Glutamatergic neuron (in vitro differentiated cells): ENCODE data around the gene PLEKHM1. TPM values are rescaled to one million over a fixed set of nuclear protein-coding genes. Genes with fewer than 3 reads are reported as not detected.
A peak's percentile ranks its signal among the peaks of the same experiment; 100 is the strongest.

Experiments
- DNase-seq: peaks from one replicate; pipeline ENCODE4 v3.0.0; 2022
- H3K27ac Mint-ChIP-seq: one replicate; pipeline ENCODE4 v1.8.0; 2020; ENCODE audit warnings: mild to moderate bottlenecking, mixed read lengths, inconsistent platforms; ENCODE audit not compliant: unreplicated experiment
- H3K27me3 Mint-ChIP-seq: one replicate; pipeline ENCODE4 v1.8.0; 2020; ENCODE audit warnings: mild to moderate bottlenecking, moderate library complexity, mixed read lengths, inconsistent platforms; ENCODE audit not compliant: unreplicated experiment
- H3K36me3 Mint-ChIP-seq: one replicate; pipeline ENCODE4 v1.8.0; 2020; ENCODE audit warnings: mild to moderate bottlenecking, mixed read lengths, inconsistent platforms; ENCODE audit not compliant: unreplicated experiment
- H3K4me1 Mint-ChIP-seq: one replicate; pipeline ENCODE4 v1.8.0; 2020; ENCODE audit warnings: mild to moderate bottlenecking, low read depth, mixed read lengths, inconsistent platforms; ENCODE audit not compliant: unreplicated experiment
- H3K4me3 Mint-ChIP-seq: one replicate; pipeline ENCODE4 v1.8.0; 2020; ENCODE audit warnings: mild to moderate bottlenecking, mixed read lengths, inconsistent platforms; ENCODE audit not compliant: unreplicated experiment
- H3K9me3 Mint-ChIP-seq: one replicate; pipeline ENCODE4 v1.8.0; 2020; ENCODE audit warnings: mild to moderate bottlenecking, moderate library complexity, mixed read lengths, inconsistent platforms; ENCODE audit not compliant: unreplicated experiment
- CTCF ChIP-seq: fragments of 200-600 bp; sonication (generic); IDR thresholded peaks from one replicate; pipeline ENCODE4 v1.5.0; 2021; ENCODE audit not compliant: partially characterized antibody, unreplicated experiment
- total RNA-seq: library from RNA; stranded (reverse); fragmentation: NEBNext Ultra II Directional; extraction: Animal tissue kit (Norgen Biotek cat#: 25700); gene quantifications from one replicate; pipeline ENCODE4 v1.2.1, GENCODE V29; 2021; ENCODE audit not compliant: unreplicated experiment

PLEKHM1 gene
- total RNA-seq, 1 donor from 2014 or later: 59.5 TPM

- Mint-ChIP-seq H3K36me3 (no peaks in the 10 kb centered on the region), H3K4me1 (no peaks in the 10 kb centered on the region), H3K4me3 (no peak overlapping the region), H3K9me3 (peaks cover 4% of the 10 kb centered on the region), H3K27ac (no peak overlapping the region), H3K27me3 (peaks cover 4% of the 10 kb centered on the region)
- no peak for DNase-seq
- TF ChIP-seq CTCF: no peak
Observed at GRCh38 chr17:45396496-45397205, 93.9 kb downstream of the PLEKHM1 start.

GRCh38 chr17:45395569-45396415, 94.7 kb downstream of the PLEKHM1 start:
- Mint-ChIP-seq H3K27me3 (peaks cover 4% of the 10 kb centered on the region), H3K36me3 (no peaks in the 10 kb centered on the region), H3K9me3 (peaks cover 6% of the 10 kb centered on the region), H3K27ac (no peak overlapping the region), H3K4me1 (no peaks in the 10 kb centered on the region), H3K4me3 (no peak overlapping the region)
- no peak for DNase-seq
- no peak for TF ChIP-seq CTCF

GRCh38 chr17:45394913-45395568, 95.5 kb downstream of the PLEKHM1 start:
- peaks cover 4% of the 10 kb centered on the region for H3K27me3 Mint-ChIP-seq
- DNase-seq: peak; percentile 87
- H3K9me3 Mint-ChIP-seq: peaks cover 8% of the 10 kb centered on the region
- no peaks in the 10 kb centered on the region for H3K36me3 Mint-ChIP-seq
- TF ChIP-seq CTCF: peak; percentile 88
- no peak overlapping the region for H3K4me3 Mint-ChIP-seq
- peak overlapping the region; percentile 11 for H3K27ac Mint-ChIP-seq
- H3K4me1 Mint-ChIP-seq: no peaks in the 10 kb centered on the region

- Mint-ChIP-seq H3K9me3 (peaks cover 8% of the 10 kb centered on the region), H3K4me1 (no peaks in the 10 kb centered on the region), H3K27ac (no peak overlapping the region), H3K4me3 (no peak overlapping the region), H3K36me3 (no peaks in the 10 kb centered on the region), H3K27me3 (peaks cover 4% of the 10 kb centered on the region)
- no peak for DNase-seq
- TF ChIP-seq CTCF: no peak
Observed at GRCh38 chr17:45394564-45394912, 96.0 kb downstream of the PLEKHM1 start.
